Transverse colon (tissue), 4 donors: ENCODE results near the gene FLVCR1.

Experiments
- EP300 ChIP-seq: sonication (generic); formaldehyde crosslinking; IDR thresholded peaks from one replicate; pipeline ENCODE4 v1.6.1; 2017; ENCODE audit warnings: antibody characterized with exemption, low read depth
- POLR2A ChIP-seq: fragments of 450-650 bp; IDR thresholded peaks from one replicate; pipeline ENCODE4 v1.6.1; 2016; ENCODE audit warnings: antibody characterized with exemption, mild to moderate bottlenecking, moderate library complexity
- POLR2AphosphoS5 ChIP-seq, 3 donors: sonication (generic); formaldehyde crosslinking; IDR thresholded peaks; one replicate each; pipeline ENCODE4 v1.6.1; 2016; ENCODE audit warnings: antibody characterized with exemption in 3 of 3
- TF ChIP-seq, protein P1 (sequence below), 5 experiments: fragments of 200-600 bp in 3 of 5; fragments of 450-650 bp in 2 of 5; sonication (generic) in 3 of 5; IDR thresholded peaks; 1 replicate in 2 of 5; 2 replicates in 3 of 5; pipeline ENCODE4 v1.5.1; 2016 to 2017; ENCODE audit warnings: antibody characterized with exemption in 5 of 5, inconsistent platforms in 3 of 5, mild to moderate bottlenecking in 2 of 5, moderate library complexity in 1 of 5

DNA sequence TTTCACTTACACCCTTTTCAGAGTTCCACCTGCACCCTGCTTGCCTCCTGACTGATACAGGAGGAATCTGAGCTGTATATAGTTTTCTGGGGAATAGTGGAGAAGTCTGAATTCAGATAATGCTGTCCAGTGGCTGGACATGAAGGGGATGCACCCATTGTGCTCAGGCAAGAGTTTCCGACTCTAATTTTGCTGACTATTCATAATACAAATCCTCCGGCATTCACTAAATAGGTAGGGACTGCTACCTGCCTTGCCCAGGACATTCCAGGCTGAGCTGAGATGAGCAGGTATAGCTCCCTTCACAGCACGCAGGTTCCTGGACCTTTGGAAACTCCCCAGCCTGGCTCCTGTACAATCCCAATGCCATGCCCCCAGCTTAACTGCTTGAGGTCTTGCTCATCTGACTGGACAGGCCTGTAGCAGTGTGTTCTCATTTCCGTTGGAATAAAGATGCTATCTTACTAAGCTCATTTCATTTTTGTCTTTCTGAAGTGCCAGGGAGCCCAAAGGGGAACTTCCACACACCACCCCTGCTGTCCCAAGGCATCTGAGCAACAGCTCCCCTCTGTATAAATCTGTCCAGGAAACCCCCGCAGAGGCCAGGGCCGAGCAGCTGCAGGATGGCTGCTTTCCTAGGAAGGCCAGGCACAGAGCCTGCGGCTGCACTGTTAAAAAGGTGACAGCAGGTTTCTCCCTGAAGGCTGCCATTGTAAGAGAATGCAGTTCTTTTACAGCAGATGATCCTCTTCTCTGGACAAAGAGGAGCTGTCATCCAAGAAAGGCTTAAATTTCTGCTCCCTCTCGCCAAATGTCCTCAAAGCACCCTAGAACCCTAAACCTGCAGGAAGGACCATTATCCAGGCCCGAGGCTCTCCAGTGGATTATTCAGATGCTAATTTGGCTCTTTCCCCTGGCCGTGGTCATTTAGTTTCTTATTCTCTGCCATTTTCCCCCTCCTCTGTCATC, 70.5 kb downstream of the FLVCR1 start:
- TF ChIP-seq, protein P1, sequence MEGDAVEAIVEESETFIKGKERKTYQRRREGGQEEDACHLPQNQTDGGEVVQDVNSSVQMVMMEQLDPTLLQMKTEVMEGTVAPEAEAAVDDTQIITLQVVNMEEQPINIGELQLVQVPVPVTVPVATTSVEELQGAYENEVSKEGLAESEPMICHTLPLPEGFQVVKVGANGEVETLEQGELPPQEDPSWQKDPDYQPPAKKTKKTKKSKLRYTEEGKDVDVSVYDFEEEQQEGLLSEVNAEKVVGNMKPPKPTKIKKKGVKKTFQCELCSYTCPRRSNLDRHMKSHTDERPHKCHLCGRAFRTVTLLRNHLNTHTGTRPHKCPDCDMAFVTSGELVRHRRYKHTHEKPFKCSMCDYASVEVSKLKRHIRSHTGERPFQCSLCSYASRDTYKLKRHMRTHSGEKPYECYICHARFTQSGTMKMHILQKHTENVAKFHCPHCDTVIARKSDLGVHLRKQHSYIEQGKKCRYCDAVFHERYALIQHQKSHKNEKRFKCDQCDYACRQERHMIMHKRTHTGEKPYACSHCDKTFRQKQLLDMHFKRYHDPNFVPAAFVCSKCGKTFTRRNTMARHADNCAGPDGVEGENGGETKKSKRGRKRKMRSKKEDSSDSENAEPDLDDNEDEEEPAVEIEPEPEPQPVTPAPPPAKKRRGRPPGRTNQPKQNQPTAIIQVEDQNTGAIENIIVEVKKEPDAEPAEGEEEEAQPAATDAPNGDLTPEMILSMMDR (IDR thresholded peaks at IDR 0.05): no peak
- TF ChIP-seq POLR2A (no peak), POLR2AphosphoS5 (IDR thresholded peaks at IDR 0.05) (no peak), EP300 (no peak)
